HG02678 (cell line): ENCODE results near the gene KCP.

Experiments used
- ATAC-seq: cut with Tn5 transposase; IDR thresholded peaks from one replicate; pipeline ENCODE4 v1.9.1; 2021; ENCODE audit warnings: mild to moderate bottlenecking, moderate library complexity; ENCODE audit not compliant: unreplicated experiment

KCP gene

DNA sequence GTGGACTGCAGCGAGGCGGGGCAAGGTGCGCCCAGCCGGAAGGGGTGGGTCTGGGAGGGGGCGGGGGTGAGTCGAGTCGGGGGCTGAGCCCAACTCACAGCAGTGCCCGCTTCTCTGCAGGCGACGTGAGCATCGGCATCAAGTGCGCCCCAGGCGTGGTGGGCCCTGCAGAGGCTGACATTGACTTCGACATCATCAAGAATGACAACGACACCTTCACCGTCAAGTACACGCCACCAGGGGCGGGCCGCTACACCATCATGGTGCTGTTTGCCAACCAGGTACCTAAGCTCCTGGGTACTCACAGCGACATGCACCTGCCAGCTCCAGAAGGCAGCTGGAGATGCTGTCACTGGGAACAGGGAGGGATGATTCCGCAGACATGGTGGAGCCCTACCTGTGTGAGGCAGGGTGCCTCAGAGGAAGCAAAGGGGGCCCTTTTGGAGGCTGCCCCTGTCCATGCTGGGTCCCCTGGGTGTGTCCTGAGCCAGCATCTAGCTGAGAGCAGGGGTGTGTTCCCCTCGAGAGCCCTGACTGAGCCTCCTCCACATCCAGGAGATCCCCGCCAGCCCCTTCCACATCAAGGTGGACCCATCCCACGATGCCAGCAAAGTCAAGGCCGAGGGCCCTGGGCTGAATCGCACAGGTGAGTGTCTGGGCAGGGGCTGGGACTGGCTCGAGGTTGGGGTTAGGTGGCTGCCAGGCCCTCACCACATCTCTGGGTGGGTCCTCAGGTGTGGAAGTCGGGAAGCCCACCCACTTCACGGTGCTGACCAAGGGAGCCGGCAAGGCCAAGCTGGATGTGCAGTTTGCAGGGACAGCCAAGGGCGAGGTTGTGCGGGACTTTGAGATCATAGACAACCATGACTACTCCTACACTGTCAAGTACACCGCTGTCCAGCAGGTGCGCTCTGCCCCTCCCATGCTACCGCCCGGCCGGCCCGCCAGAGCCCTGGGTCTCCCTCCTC, 67.6 kb downstream of the KCP start:
- ATAC-seq = no peak

DNA sequence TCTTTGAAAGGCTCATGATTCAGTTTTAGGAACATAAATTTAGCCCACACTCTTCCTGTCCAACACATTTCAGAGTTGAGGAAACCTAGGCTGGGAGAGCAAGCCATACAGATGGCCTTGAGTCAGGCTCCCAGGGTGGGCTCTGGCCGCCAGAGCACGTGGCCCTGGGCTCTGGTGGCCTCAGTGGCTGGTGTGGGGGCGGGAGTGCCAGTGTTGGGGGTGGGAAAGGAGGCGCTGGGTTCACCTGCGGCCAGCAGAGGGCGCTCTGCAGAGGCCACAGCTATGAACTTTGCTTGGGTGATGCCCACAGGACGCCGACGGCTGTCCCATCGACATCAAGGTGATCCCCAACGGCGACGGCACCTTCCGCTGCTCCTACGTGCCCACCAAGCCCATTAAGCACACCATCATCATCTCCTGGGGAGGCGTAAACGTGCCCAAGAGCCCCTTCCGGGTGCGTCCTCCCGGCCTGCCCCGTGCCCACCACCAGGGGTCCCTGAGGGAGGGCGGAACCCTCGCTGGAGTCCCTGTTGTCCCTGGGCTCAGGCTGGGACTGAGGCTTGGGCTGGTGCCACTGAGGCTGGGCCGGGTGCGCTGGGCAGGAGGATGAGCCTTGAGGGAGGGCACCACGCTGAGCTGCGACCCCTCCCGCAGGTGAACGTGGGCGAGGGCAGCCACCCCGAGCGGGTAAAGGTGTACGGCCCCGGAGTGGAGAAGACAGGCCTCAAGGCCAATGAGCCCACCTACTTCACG, 68.4 kb downstream of the KCP start:
- ATAC-seq = no peak

GRCh38 chr7:128841171-128841690, 69.3 kb downstream of the KCP start:
- ATAC-seq = no peak

DNA sequence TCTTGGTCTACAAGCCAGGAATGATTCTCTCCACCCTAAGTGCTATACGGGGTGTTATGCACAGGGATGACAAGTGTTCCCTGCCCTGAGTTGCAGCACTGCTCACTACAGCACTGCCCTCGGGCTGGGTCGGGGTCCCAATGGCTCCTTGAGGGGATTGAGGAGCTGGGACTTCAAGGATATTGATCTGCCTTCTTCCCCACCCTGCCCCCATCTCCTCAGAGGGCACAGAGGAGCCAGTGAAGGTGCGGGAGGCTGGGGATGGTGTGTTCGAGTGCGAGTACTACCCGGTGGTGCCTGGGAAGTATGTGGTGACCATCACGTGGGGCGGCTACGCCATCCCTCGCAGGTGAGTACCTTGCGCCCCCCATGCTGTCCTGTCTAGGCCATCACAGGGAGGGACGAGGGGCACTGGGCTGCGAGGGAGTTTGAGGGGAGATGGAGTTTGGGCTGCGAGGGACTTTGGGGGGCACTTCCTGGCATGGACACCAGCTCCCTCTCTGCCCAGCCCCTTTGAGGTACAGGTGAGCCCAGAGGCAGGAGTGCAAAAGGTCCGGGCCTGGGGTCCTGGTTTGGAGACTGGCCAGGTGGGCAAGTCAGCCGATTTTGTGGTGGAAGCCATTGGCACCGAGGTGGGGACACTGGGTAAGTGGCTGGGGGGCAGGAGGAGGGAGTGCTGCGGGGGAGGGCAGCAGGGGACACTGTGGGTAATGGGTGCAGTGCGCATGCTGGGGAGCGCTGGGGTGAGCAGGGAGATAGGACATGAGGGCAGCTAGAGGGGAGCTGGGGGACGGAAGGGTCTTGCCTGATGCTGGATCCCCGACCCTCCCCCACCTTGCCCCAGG, 70.0 kb downstream of the KCP start:
- ATAC-seq = no peak

DNA sequence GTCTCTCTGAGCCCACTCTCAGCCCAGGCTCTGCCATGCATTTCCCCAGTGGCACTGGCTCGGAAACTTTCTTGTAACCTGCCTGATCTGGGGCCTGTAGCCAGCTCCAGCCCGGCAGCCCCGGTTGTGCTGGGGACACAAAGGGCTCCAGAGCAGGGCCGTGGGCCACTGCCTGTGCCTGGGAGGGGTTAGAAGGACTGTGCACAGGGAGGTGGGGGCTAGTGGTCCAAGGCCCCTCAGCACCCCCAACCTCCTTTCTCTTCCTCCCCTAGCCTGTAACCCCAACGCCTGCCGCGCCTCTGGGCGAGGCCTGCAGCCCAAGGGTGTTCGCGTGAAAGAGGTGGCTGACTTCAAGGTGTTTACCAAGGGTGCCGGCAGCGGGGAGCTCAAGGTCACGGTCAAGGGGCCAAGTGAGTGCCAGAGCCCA, 70.7 kb downstream of the KCP start:
- ATAC-seq = no peak

DNA sequence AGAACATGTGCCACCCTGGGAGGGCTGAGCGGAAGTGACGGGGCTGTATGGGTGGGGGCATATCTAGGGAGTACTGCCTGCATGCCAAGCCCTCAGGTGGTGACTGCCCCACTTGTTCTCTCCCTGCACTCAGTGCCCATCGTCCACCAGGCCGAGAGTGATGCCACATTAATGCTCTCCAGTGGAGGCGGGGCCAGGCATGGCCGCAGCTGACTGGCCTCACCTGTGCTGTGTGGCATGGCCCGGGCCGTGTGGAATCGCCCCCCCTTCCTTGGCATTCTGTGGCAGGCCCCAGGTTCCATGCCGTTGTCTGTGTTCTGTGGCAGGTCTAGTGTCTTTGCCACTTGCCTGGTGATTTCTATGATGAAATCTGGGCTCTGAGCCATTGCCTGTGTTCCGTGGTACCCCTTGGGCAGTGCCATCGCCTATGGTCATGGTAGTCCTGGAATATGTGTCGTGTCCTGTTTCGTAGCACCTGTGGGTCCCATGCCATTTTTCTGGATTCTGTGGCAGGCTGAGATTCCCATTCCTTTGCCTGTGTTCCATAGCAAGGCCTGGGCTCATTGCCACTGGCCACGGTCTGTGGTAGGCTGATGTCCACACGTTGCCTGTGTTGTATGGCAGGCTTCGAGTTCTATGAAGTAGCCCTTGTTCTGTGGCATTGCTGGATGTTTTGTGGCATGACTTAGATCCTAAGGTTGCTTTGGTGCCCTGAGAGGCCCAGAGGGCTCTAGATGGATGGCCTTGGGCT, 71.4 kb downstream of the KCP start:
- no peak for ATAC-seq

DNA sequence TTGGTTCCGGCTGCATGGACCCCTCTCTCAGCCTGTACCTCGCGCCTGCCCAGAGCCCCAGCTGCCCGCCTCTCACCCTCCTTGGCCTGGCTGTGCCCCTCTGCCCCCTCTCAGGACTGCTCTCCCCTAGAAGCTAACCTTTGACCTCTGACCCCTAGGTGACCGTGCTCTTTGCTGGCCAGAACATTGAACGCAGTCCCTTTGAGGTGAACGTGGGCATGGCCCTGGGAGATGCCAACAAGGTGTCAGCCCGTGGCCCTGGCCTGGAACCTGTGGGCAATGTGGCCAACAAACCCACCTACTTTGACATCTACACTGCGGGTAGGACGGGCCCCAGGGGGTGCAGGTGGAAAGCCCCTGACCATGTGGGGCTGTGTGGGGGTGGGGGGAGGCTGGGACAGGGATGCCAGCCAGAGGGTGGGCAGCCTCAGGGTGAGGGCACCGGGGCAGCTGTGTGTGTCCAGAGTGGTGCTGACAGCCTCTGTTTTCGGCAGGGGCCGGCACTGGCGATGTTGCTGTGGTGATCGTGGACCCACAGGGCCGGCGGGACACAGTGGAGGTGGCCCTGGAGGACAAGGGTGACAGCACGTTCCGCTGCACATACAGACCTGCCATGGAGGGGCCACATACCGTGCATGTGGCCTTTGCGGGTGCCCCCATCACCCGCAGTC, 72.3 kb downstream of the KCP start:
- no peak for ATAC-seq

DNA sequence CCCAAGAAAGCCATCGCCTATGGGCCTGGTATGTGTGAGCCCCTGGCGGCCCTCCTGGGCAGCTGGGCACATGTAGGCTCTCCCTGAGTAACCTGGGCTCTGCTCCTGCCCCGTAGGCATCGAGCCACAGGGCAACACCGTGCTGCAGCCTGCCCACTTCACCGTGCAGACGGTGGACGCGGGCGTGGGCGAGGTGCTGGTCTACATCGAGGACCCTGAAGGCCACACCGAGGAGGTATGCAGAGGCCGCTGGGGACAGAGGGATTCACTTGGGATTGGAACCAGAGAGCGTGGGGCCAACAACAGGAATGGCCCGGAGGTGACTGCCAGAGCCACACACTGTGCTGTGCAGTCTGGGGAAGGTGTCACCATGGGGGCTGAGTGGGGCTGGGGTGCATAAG, 73.0 kb downstream of the KCP start:
- ATAC-seq = no peak

DNA sequence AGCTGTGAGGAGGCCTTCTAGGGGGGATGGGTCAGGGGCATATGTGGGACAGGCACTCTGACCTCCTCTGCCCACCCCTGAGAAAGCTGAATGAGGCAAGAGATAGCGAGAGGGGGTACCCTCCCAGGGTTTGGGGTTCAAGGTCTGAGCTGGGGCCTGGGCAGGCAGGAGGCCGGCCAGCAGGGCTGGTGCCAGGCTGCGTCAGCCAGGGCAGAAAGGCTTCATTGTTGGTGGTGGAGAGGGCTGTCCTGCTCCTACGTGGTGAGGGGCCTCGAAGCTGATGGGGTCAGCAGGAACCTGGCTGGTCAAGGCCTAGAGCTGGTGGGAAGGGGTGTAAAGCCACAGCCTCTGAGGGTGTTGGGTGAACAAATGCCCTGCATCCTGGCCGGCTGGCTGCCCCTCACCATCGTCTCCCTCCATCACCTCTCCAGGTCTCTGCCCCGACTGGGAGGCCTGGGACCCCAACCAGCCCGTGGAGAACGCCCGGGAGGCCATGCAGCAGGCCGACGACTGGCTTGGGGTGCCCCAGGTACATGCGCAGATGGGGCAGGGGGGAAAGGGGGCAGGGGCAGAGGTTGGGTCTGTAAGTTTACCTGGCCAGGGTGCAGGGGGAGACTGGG, 73.7 kb downstream of the KCP start:
- no peak for ATAC-seq

GRCh38 chr7:128835790-128836641, 74.5 kb downstream of the KCP start:
- no peak for ATAC-seq

- no peak for ATAC-seq
Measured at GRCh38 chr7:128835231-128835751, 75.2 kb downstream of the KCP start.

DNA sequence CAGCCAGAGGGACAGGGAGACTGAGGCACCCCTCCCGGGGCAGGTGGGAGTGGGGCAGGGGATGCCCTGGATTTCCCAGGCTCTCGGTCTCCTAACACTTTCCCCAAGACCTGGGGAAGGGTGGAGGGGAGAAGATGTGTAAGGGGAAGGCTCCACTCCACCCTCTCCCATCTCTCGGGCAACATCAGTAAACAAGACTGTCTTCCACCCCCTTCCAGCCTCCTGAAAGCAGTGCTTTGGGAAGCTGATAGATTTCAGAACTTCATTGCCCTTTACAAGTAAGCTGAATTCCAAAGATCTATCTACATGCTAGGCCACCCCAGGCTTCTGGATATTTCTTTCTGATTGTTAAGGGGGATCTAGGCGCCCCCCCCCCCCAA, 76.6 kb downstream of the KCP start:
- ATAC-seq = no peak

- no peak for ATAC-seq
Measured at GRCh38 chr7:128833148-128833945, 77.2 kb downstream of the KCP start.

DNA sequence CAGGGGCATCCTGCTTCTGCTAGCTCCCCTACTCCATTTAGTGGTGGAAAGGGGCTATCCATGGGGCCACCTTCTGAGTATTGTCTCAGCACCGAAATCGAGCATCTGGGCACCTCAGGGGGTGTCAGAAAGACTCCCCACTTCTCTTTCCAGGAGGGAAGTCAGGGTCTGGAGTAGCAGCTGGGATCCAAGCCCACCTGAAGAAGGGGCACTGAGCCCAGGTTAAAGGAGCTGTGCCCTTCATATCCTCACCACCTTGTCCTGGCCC, 77.7 kb downstream of the KCP start:
- no peak for ATAC-seq

DNA sequence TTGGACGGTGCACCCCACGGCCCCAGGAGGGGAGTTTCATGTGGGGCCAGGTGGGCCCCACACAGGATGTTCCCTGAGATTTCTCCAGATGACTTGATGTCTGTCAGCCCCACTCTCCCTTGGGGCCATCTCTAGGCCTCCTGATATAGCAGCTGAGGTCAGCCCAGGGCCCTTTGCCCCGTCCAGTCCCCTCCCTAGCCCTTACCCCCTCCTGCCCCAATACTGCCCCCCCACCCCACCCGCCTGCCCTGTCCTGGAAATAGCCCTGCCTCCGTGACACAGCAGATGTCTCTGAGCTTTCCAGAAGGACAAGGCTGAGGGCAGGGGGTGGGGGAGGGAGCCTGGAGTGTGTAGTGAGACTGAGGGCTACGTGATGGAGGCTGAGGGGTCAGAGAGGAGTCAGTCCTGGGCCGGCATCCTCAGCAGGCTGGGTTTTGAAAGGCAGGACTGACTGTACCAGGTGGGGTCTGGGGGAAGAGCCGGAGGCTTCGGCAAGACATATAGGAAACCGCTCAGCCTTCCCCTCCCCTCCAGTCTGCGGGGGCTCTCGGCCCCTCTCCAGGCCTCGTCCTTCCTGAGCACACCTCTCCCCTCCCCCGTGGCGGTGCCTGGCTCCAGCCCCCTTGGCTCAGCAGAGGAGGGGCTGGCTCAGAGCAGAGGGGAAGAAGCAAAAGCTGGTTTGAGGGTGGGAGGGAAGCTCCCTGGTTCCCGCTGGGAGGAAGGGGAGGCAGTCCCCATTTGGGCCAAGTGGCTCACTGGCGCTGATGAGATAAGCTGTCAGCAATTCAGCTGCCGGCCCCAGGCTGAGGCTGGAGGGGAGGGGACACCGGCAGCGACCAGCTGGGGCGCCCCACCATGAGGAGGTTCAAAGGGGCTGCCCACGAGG, 78.3 kb downstream of the KCP start:
- ATAC-seq = no peak

- ATAC-seq = no peak
Measured at GRCh38 chr7:128831178-128831993, 79.1 kb downstream of the KCP start.
